Esophagus squamous epithelium (tissue), 4 donors: ENCODE data around the gene GALNT14.

Source experiments
- POLR2A ChIP-seq, 4 donors: fragments of 450-650 bp; IDR thresholded peaks; one replicate each; pipeline ENCODE4 v1.6.1; 2017; ENCODE audit warnings: antibody characterized with exemption in 4 of 4, mild to moderate bottlenecking in 4 of 4, moderate library complexity in 3 of 4
- TF ChIP-seq, protein P1 (sequence below), 6 experiments: fragments of 450-650 bp in 4 of 6; fragments of 200-600 bp in 2 of 6; sonication (generic) in 2 of 6; IDR thresholded peaks; one replicate each; pipeline ENCODE4 v1.5.1; 2016 to 2019; ENCODE audit warnings: antibody characterized with exemption in 6 of 6, mild to moderate bottlenecking in 4 of 6, moderate library complexity in 4 of 6

DNA sequence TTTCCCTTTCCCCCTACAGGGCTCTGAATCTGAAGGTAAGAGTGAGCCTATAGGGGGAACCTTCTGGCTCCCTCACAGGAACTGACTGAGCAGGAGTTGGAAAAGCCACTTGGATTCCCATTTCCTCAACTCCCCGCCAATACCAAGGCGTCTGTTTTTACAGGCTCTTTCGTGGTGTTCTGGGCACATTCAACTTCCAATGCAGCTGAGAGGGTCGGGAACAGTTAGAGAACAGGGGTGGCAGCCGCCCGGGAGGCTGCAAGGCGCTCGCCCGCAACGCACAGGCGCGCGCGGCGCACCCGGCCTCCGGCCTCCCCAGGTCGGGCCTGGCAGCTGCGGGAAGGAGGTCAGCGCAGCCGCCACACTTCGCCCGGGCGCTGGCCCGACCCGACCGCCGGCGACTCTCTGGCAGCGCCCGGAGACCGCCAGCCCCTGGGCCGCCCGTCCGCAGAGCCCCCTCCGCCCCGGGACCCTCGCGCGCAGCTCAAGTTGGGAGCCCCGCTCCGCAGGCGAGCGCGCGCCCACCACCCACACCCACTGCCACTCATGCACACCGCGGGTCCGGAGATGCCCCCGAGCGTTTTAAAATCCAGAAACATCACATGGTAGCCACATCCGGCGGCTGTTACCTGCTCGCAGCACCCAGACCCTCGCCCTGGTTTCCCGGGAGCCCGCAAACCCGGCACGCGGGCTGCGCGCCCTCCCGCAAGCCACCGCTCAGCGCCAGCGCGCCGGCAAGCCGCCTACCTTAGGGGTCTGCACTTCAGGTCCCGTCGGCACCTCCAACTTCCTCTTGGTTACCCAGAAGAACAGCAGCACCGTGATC is 816 bp downstream of the GALNT14 start:
- TF ChIP-seq, protein P1, sequence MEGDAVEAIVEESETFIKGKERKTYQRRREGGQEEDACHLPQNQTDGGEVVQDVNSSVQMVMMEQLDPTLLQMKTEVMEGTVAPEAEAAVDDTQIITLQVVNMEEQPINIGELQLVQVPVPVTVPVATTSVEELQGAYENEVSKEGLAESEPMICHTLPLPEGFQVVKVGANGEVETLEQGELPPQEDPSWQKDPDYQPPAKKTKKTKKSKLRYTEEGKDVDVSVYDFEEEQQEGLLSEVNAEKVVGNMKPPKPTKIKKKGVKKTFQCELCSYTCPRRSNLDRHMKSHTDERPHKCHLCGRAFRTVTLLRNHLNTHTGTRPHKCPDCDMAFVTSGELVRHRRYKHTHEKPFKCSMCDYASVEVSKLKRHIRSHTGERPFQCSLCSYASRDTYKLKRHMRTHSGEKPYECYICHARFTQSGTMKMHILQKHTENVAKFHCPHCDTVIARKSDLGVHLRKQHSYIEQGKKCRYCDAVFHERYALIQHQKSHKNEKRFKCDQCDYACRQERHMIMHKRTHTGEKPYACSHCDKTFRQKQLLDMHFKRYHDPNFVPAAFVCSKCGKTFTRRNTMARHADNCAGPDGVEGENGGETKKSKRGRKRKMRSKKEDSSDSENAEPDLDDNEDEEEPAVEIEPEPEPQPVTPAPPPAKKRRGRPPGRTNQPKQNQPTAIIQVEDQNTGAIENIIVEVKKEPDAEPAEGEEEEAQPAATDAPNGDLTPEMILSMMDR (IDR thresholded peaks at IDR 0.05) = no peak
- no peak for TF ChIP-seq POLR2A (IDR thresholded peaks at IDR 0.05)
